Peyer's patch (tissue), 4 donors: ENCODE measurements around the gene STRIT1. TPM values are rescaled to one million over a fixed set of nuclear protein-coding genes. Genes with fewer than 3 reads are reported as not detected.

Source experiments
- DNase-seq, 3 donors: peaks; one replicate each; pipeline ENCODE4 v3.0.0-alpha.2; 2017 to 2019
- H3K27ac ChIP-seq, 4 donors: fragments of 200-600 bp; sonication (generic); one replicate each; pipeline ENCODE4 v1.5.1; 2016 to 2019
- H3K27me3 ChIP-seq, 2 donors: fragments of 200-600 bp; sonication (generic); one replicate each; pipeline ENCODE4 v1.5.1; 2019
- H3K36me3 ChIP-seq, 3 donors: fragments of 200-600 bp; sonication (generic); one replicate each; pipeline ENCODE4 v1.5.1; 2016 to 2019
- H3K4me1 ChIP-seq, 4 donors: fragments of 200-600 bp; sonication (generic); one replicate each; pipeline ENCODE4 v1.5.1; 2016 to 2019
- H3K4me3 ChIP-seq, 4 donors: fragments of 200-600 bp; sonication (generic); 1 replicate in 3 of 4; 2 replicates in 1 of 4; pipeline ENCODE4 v1.5.1; 2016 to 2019; ENCODE audit warnings: mild to moderate bottlenecking in 1 of 4
- H3K9me3 ChIP-seq, 4 donors: fragments of 200-600 bp; sonication (generic); one replicate each; pipeline ENCODE4 v1.5.1; 2016 to 2019; ENCODE audit warnings: mild to moderate bottlenecking in 1 of 4
- POLR2A ChIP-seq, 2 donors: fragments of 450-650 bp; IDR thresholded peaks; one replicate each; pipeline ENCODE4 v1.5.1; 2017; ENCODE audit warnings: antibody characterized with exemption in 2 of 2, mild to moderate bottlenecking in 2 of 2, moderate library complexity in 2 of 2
- total RNA-seq, 4 donors: library from RNA; depleted of rRNA; stranded (reverse); fragments of >200 nt; gene quantifications; one replicate each; pipeline ENCODE4 v1.1.0, GENCODE V29; 2016
- TF ChIP-seq, protein P1 (sequence below), 6 experiments: fragments of 450-650 bp in 4 of 6; fragments of 200-600 bp in 2 of 6; sonication (generic) in 1 of 6; IDR thresholded peaks; one replicate each; pipeline ENCODE4 v1.5.1; 2017 to 2019; ENCODE audit warnings: antibody characterized with exemption in 6 of 6, mild to moderate bottlenecking in 3 of 6, moderate library complexity in 1 of 6

The STRIT1 gene
- total RNA-seq, 4 donors from 2014 or later, result not detected

DNA sequence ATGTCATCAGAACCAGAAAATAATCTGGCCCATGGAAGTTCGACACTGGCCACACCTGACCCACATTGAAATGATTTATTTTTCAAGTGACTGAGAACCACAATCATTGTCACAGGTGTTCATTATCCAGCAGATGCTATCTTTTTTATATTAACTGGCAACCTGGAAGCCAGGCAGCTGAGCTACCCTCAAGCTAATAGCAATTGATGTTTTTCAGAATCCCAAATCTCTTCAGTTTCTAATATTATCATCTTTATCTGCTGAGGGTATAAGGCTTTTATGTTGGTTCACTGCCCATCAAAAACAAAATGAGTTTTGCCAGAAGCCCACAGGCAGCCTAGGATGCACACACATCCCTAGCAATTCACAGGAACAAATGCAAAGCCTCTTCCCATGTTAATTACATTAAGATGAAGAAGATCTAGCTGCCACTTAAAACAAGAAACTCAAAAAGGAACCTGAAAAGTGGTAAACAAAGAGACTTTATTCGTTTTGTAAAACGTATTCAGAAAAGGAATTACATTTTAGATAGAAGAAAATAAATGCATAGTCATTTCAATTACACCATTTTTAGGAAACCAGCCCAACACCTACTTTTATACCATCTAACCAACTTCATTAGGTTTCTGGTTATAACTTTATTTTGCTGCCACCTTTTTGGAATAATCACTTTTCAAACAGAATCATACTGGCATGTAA, 40.9 kb upstream of the STRIT1 start:
- TF ChIP-seq, protein P1, sequence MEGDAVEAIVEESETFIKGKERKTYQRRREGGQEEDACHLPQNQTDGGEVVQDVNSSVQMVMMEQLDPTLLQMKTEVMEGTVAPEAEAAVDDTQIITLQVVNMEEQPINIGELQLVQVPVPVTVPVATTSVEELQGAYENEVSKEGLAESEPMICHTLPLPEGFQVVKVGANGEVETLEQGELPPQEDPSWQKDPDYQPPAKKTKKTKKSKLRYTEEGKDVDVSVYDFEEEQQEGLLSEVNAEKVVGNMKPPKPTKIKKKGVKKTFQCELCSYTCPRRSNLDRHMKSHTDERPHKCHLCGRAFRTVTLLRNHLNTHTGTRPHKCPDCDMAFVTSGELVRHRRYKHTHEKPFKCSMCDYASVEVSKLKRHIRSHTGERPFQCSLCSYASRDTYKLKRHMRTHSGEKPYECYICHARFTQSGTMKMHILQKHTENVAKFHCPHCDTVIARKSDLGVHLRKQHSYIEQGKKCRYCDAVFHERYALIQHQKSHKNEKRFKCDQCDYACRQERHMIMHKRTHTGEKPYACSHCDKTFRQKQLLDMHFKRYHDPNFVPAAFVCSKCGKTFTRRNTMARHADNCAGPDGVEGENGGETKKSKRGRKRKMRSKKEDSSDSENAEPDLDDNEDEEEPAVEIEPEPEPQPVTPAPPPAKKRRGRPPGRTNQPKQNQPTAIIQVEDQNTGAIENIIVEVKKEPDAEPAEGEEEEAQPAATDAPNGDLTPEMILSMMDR (IDR thresholded peaks at IDR 0.05), result no peak
- TF ChIP-seq POLR2A (IDR thresholded peaks at IDR 0.05), result no peak

DNA sequence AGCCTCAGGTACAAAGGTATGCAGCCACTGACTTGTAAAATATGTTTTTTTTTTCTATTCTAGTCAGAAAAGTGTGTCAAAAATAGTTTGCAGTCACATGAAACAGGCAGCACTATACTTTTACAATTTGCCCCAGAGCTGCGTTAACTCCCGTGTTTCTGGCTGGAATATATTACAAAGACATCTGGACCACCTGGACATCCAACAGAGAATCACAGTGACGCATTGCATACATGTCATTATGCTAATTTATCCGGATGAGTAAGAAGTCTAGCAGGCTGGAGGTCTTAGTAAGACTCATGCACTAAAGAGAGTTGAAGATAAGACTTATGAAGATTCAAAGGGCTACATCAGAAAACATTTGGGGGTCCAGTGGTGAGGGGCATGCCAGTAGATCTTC, 39.2 kb upstream of the STRIT1 start:
- Histone ChIP-seq H3K4me3 (no peak overlapping the region), H3K36me3 (no peaks in the 10 kb centered on the region), H3K27ac (no peak overlapping the region), H3K4me1 (no peaks in the 10 kb centered on the region), H3K27me3 (no peaks in the 10 kb centered on the region), H3K9me3 (no peaks in the 10 kb centered on the region)
- no peak for DNase-seq
- TF ChIP-seq, protein P1 (IDR thresholded peaks at IDR 0.05), result no peak
- TF ChIP-seq POLR2A (IDR thresholded peaks at IDR 0.05), result no peak

More for the DNA sequence above, 40.9 kb upstream of the STRIT1 start:
- H3K27me3 ChIP-seq, result no peaks in the 10 kb centered on the region
- no peak overlapping the region for H3K4me3 ChIP-seq
- H3K9me3 ChIP-seq, result no peaks in the 10 kb centered on the region
- no peaks in the 10 kb centered on the region for H3K36me3 ChIP-seq
- no peaks in the 10 kb centered on the region for H3K4me1 ChIP-seq
- H3K27ac ChIP-seq, result no peak overlapping the region
- no peak for DNase-seq

GRCh38 chr3:155331078-155331477, 37.6 kb upstream of the STRIT1 start:
- no peak overlapping the region for H3K4me3 ChIP-seq
- no peaks in the 10 kb centered on the region for H3K4me1 ChIP-seq
- H3K36me3 ChIP-seq, result no peaks in the 10 kb centered on the region
- H3K9me3 ChIP-seq, result no peaks in the 10 kb centered on the region
- no peaks in the 10 kb centered on the region for H3K27me3 ChIP-seq
- no peak overlapping the region for H3K27ac ChIP-seq
- TF ChIP-seq, protein P1 (IDR thresholded peaks at IDR 0.05), result no peak
- TF ChIP-seq POLR2A (IDR thresholded peaks at IDR 0.05), result no peak
- no peak for DNase-seq

DNA sequence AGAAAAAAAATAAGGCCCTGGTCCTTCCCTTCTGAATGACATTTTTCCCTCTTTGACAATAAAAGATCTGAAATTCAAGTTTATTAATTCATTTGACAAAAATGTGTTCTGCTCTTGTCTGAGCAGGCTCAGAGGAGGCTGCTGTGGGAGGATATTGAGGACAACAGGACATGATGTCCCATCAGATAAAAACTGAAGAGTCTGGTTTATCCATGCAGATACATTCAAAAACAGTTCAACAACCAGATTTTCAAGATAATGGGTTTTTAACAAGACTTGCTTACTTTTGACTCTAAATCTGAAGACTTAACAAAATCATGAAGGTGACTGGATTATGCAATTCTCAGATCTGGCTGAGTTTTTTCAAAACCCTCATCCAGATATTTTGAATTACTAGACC, 36.9 kb upstream of the STRIT1 start:
- Histone ChIP-seq H3K27me3 (no peaks in the 10 kb centered on the region), H3K36me3 (no peaks in the 10 kb centered on the region), H3K9me3 (no peaks in the 10 kb centered on the region), H3K4me3 (no peak overlapping the region), H3K4me1 (no peaks in the 10 kb centered on the region), H3K27ac (no peak overlapping the region)
- TF ChIP-seq POLR2A (IDR thresholded peaks at IDR 0.05), result no peak
- DNase-seq, result no peak

GRCh38 chr3:155329513-155330048, 36.1 kb upstream of the STRIT1 start:
- no peak for TF ChIP-seq POLR2A (IDR thresholded peaks at IDR 0.05)
- TF ChIP-seq, protein P1 (IDR thresholded peaks at IDR 0.05), result no peak
- DNase-seq, result no peak
- Histone ChIP-seq H3K27me3 (no peaks in the 10 kb centered on the region), H3K27ac (no peak overlapping the region), H3K36me3 (no peaks in the 10 kb centered on the region), H3K9me3 (no peaks in the 10 kb centered on the region), H3K4me3 (no peak overlapping the region), H3K4me1 (no peaks in the 10 kb centered on the region)

- Histone ChIP-seq H3K4me3 (no peak overlapping the region), H3K9me3 (no peaks in the 10 kb centered on the region), H3K27ac (no peak overlapping the region), H3K4me1 (no peaks in the 10 kb centered on the region), H3K36me3 (no peaks in the 10 kb centered on the region), H3K27me3 (no peaks in the 10 kb centered on the region)
- DNase-seq, result no peak
- TF ChIP-seq, protein P1 (IDR thresholded peaks at IDR 0.05), result no peak
- TF ChIP-seq POLR2A (IDR thresholded peaks at IDR 0.05), result no peak
These were observed 34.4 kb upstream of the STRIT1 start for GRCh38 chr3:155327871-155328270.
